HepG2 (cell line): ENCODE measurements around the gene ASB3. TPM values are rescaled to one million over a fixed set of nuclear protein-coding genes. Genes with fewer than 3 reads are reported as not detected.

Experiments
- ATAC-seq: fragments of 200-7000 bp; cut with Tn5 transposase; 3 replicates; pipeline ENCODE4 v1.9.1; 2020; ENCODE audit warnings: mild to moderate bottlenecking, moderate library complexity
- BruUV-seq: library from RNA; stranded (reverse); fragments of 400-500 nt; replicated peaks from 2 replicates; lab custom pipeline; 2021; lab: Mats Ljungman, UMichigan
- CTCF ChIA-PET: fragments of 300-600 bp; formaldehyde crosslinking; extraction: SDS; loops from one replicate; lab custom pipeline; 2021; ENCODE audit warnings: low total read pairs, inconsistent platforms, low intra/inter-chr PET ratio; lab: Yijun Ruan, JAX
- POLR2A ChIA-PET: fragments of 350-600 bp; sonication (Branson Sonifier 250); formaldehyde crosslinking; loops from one replicate; lab custom pipeline; 2020; ENCODE audit warnings: antibody characterized with exemption, inconsistent platforms; lab: Yijun Ruan, JAX
- DNase-seq: peaks from one replicate; pipeline ENCODE4 v3.0.0-alpha.2; 2015; ENCODE audit warnings: low spot score
- FAIRE-seq: peaks from 3 replicates; lab custom pipeline; 2011; peaks lifted over from hg19 to GRCh38; lab: Jason Lieb, UNC
- H2AFZ ChIP-seq: one replicate; pipeline ENCODE4 v1.6.1; 2011; ENCODE audit warnings: low read length, inconsistent platforms
- H3K27ac ChIP-seq: fragments of 300-600 bp; 3 replicates; pipeline ENCODE4 v1.8.0; 2011; ENCODE audit warnings: mixed run types, mild to moderate bottlenecking, mixed read lengths, low read length, inconsistent platforms; ENCODE audit not compliant: insufficient read depth; ENCODE audit errors: extremely low read length
- H3K27me3 ChIP-seq, 2 experiments: fragments of 200-600 bp in 1 of 2; 2 replicates in 1 of 2; 3 replicates in 1 of 2; pipeline versions ENCODE4 v1.6.0 to v1.8.0; 2011; ENCODE audit warnings: low read length in 2 of 2, mild to moderate bottlenecking in 2 of 2, moderate library complexity in 2 of 2, inconsistent platforms in 1 of 2; ENCODE audit not compliant: insufficient read depth in 2 of 2, control insufficient read depth in 1 of 2
- H3K36me3 ChIP-seq, 2 experiments: fragments of 200-600 bp in 1 of 2; replicated peaks in 1 of 2; 2 replicates in 1 of 2; 3 replicates in 1 of 2; pipeline versions ENCODE4 v1.5.1 to v1.8.0; 2011; ENCODE audit warnings: low read length in 2 of 2, inconsistent platforms in 1 of 2; ENCODE audit not compliant: insufficient read depth in 2 of 2, control insufficient read depth in 1 of 2
- H3K4me1 ChIP-seq: 2 replicates; pipeline ENCODE4 v1.5.1; 2012; ENCODE audit warnings: low read length, inconsistent platforms; ENCODE audit not compliant: insufficient read depth
- H3K4me2 ChIP-seq: 2 replicates; pipeline ENCODE4 v1.6.0; 2011; ENCODE audit warnings: low read depth, low read length, inconsistent platforms
- H3K4me3 ChIP-seq, 3 experiments: fragments of 200-600 bp in 1 of 3; sonication (generic), shearing (Covaris generic) in 1 of 3; replicated peaks in 1 of 3; 2 replicates each; pipeline ENCODE4 v1.5.1; 2011 to 2016; ENCODE audit warnings: low read length in 3 of 3, inconsistent platforms in 2 of 3, low read depth in 2 of 3, mild to moderate bottlenecking in 2 of 3, control low read depth in 1 of 3, mixed read lengths in 1 of 3; ENCODE audit not compliant: insufficient read depth in 1 of 3
- H3K79me2 ChIP-seq: one replicate; pipeline ENCODE4 v1.6.1; 2011; ENCODE audit warnings: low read length, inconsistent platforms; ENCODE audit not compliant: insufficient read depth
- H3K9ac ChIP-seq: 2 replicates; pipeline ENCODE4 v1.6.0; 2011; ENCODE audit warnings: mild to moderate bottlenecking, low read depth, low read length, inconsistent platforms; ENCODE audit not compliant: insufficient read depth
- H3K9me3 ChIP-seq: 2 replicates; pipeline ENCODE4 v1.5.1; 2012; ENCODE audit warnings: mild to moderate bottlenecking, low read length
- H4K20me1 ChIP-seq: 2 replicates; pipeline ENCODE4 v1.6.0; 2011; ENCODE audit warnings: inconsistent platforms, mild to moderate bottlenecking, low read length, moderate library complexity; ENCODE audit not compliant: insufficient read depth
- FOXP4 ChIP-seq: sonication (generic); formaldehyde crosslinking; IDR thresholded peaks from 2 replicates; pipeline ENCODE4 v1.4.0; 2020; ENCODE audit warnings: missing genetic modification reagents
- PAX8 ChIP-seq: sonication (generic); formaldehyde crosslinking; IDR thresholded peaks from 2 replicates; pipeline ENCODE4 v1.8.0; 2022; ENCODE audit warnings: mild to moderate bottlenecking, missing genetic modification reagents, borderline replicate concordance
- PHF5A ChIP-seq: IDR thresholded peaks from one replicate; pipeline ENCODE4 v1.6.1; 2018; ENCODE audit warnings: low read depth, missing genetic modification reagents; ENCODE audit not compliant: unreplicated experiment
- POLR2AphosphoS5 ChIP-seq: IDR thresholded peaks from 2 replicates; pipeline ENCODE4 v1.6.1; 2012; ENCODE audit warnings: low read depth, low read length
- SAFB2 ChIP-seq: sonication (generic); formaldehyde crosslinking; IDR thresholded peaks from 2 replicates; pipeline ENCODE4 v1.5.1; 2020; ENCODE audit warnings: missing genetic modification reagents, low read depth, mild to moderate bottlenecking, borderline replicate concordance
- SMAD1 ChIP-seq: sonication (generic); formaldehyde crosslinking; IDR thresholded peaks from 2 replicates; pipeline ENCODE4 v1.4.0; 2020; ENCODE audit warnings: missing genetic modification reagents, low read depth, mild to moderate bottlenecking, borderline replicate concordance
- TSC22D2 ChIP-seq: sonication (generic); formaldehyde crosslinking; IDR thresholded peaks from 2 replicates; pipeline ENCODE4 v1.5.1; 2020; ENCODE audit warnings: missing genetic modification reagents, mild to moderate bottlenecking, borderline replicate concordance
- ZBTB33 ChIP-seq: sonication (generic); formaldehyde crosslinking; IDR thresholded peaks from 2 replicates; pipeline ENCODE4 v1.4.0; 2020; ENCODE audit warnings: missing genetic modification reagents
- ZKSCAN1 ChIP-seq: fragments of 150-350 bp; IDR thresholded peaks from 2 replicates; pipeline ENCODE4 v1.6.1; 2014; ENCODE audit warnings: low read length
- ZNF136 ChIP-seq: sonication (generic); formaldehyde crosslinking; IDR thresholded peaks from 2 replicates; pipeline ENCODE4 v1.8.1; 2022; ENCODE audit warnings: low read depth, mild to moderate bottlenecking, moderate library complexity, missing genetic modification reagents
- ZNF20 ChIP-seq: sonication (generic); formaldehyde crosslinking; IDR thresholded peaks from 2 replicates; pipeline ENCODE4 v1.4.0; 2020; ENCODE audit warnings: mild to moderate bottlenecking, moderate library complexity, missing genetic modification reagents
- ZNF274 ChIP-seq: sonication (generic); formaldehyde crosslinking; IDR thresholded peaks from 2 replicates; pipeline ENCODE4 v1.5.1; 2020; ENCODE audit warnings: mild to moderate bottlenecking, missing genetic modification reagents
- ZNF33A ChIP-seq: sonication (generic); formaldehyde crosslinking; IDR thresholded peaks from 2 replicates; pipeline ENCODE4 v1.5.1; 2020; ENCODE audit warnings: missing genetic modification reagents, mild to moderate bottlenecking, moderate library complexity, borderline replicate concordance
- ZNF468 ChIP-seq: sonication (generic); formaldehyde crosslinking; IDR thresholded peaks from 2 replicates; pipeline ENCODE4 v1.8.0; 2022; ENCODE audit warnings: mild to moderate bottlenecking, moderate library complexity, missing genetic modification reagents
- ZNF713 ChIP-seq: sonication (generic); formaldehyde crosslinking; IDR thresholded peaks from 2 replicates; pipeline ENCODE4 v1.4.0; 2020; ENCODE audit warnings: mild to moderate bottlenecking, missing genetic modification reagents
- ZNF737 ChIP-seq: sonication (generic); formaldehyde crosslinking; IDR thresholded peaks from 2 replicates; pipeline ENCODE4 v1.5.0; 2020; ENCODE audit warnings: missing genetic modification reagents, mild to moderate bottlenecking, borderline replicate concordance
- ZNF800 ChIP-seq: sonication (generic); formaldehyde crosslinking; IDR thresholded peaks from 2 replicates; pipeline ENCODE4 v1.4.0; 2020; ENCODE audit warnings: missing genetic modification reagents
- ZNF878 ChIP-seq: sonication (generic); formaldehyde crosslinking; IDR thresholded peaks from 2 replicates; pipeline ENCODE4 v1.8.1; 2023; ENCODE audit warnings: mild to moderate bottlenecking, missing genetic modification reagents, moderate library complexity
- ZSCAN21 ChIP-seq: sonication (generic); formaldehyde crosslinking; IDR thresholded peaks from 2 replicates; pipeline ENCODE4 v1.8.0; 2022; ENCODE audit warnings: mild to moderate bottlenecking, missing genetic modification reagents, moderate library complexity, borderline replicate concordance
- WGBS: methylation state at CpG from one replicate; pipeline ENCODE4 v1.1.6; 2017; ENCODE audit warnings: low lambda C conversion rate; 5-methylcytosine and 5-hydroxymethylcytosine counted together
- in situ Hi-C: cut with HindIII; loops from 2 replicates; pipeline ENCODE4 v1.10.0; 2017; ENCODE audit warnings: low pct_unique_long_range_greater_than_20kb; ENCODE audit not compliant: extremely low pct_ligation_motif_present
- intact Hi-C: fragments of 100-400 bp; cut with micrococcal nuclease; formaldehyde crosslinking; loops from one replicate; pipeline ENCODE4 v1.10.0; 2022; ENCODE audit not compliant: unreplicated experiment
- polyA plus RNA-seq, 8 experiments: library from polyadenylated mRNA; depleted of rRNA in 3 of 8; stranded (reverse) in 7 of 8; unstranded in 1 of 8; fragments of >200 nt; fragmentation: Illumina TruSeq in 4 of 8; extraction: Trizol in 4 of 8; gene quantifications; 2 replicates each; pipeline versions ENCODE4 v1.2.1 to v1.2.3, GENCODE V29; 2011 to 2016; ENCODE audit warnings: low read depth in 4 of 8, missing spikeins in 1 of 8, mixed read lengths in 1 of 8; ENCODE audit not compliant: insufficient read depth in 1 of 8
- total RNA-seq, 5 experiments: library from RNA; depleted of rRNA; stranded (reverse); fragments of >200 nt; fragmentation: Illumina TruSeq; extraction: Trizol; gene quantifications; 2 replicates each; pipeline ENCODE4 v1.2.3, GENCODE V29; 2016; ENCODE audit warnings: low read depth in 1 of 5

The ASB3 gene
- total and polyA plus RNA-seq, 2 of the 13 experiments (the other 11 are each of a cell fraction or from before 2014, with no cell fraction given) = 40.1 to 41.8 TPM

- BruUV-seq = TSS peak; percentile 63
- intact Hi-C loops (loop anchor here (1.0 to 2.0 kb wide), 4 partner anchors 8 to 46 kb away; partner anchors contain the start of gene CHAC2), in situ Hi-C loops (no loop called here)
- peaks cover 92% of the 10 kb centered on the region for H3K79me2 ChIP-seq
- no peaks in the 10 kb centered on the region for H4K20me1 ChIP-seq
- H3K36me3 ChIP-seq = peaks cover 5 to 8% of the 10 kb centered on the region in 2 experiments; a peak in 4 of 5 replicates
- H3K27ac ChIP-seq = peak overlapping the region; percentile 83
- H2AFZ ChIP-seq = peak overlapping the region; percentile 69
- peaks cover 48% of the 10 kb centered on the region for H3K4me1 ChIP-seq
- peak overlapping the region; percentile 72 to 98 (median 95) for H3K4me3 ChIP-seq
- H3K4me2 ChIP-seq = peak overlapping the region; percentile 87
- H3K9me3 ChIP-seq = no peaks in the 10 kb centered on the region
- ChIA-PET CTCF (no interaction called here), POLR2A (interaction anchor here (1.4 to 4.8 kb wide), 4 partner anchors 9 to 185 kb away, joined by 5 to 53 read pairs (median 6); partner anchors contain the start of genes CHAC2 and PSME4)
- DNase-seq (peak; percentile 40), ATAC-seq (peak; percentile 58), FAIRE-seq (no peak)
- peak overlapping the region; percentile 90 for H3K9ac ChIP-seq
- WGBS = under 1% methylated on average over 18 of the region's 18 CpGs
- peaks cover 0 to 6% of the 10 kb centered on the region in 2 experiments; a peak in 1 of 5 replicates for H3K27me3 ChIP-seq
- no peak for TF ChIP-seq ZNF878 (CRISPR knock-in tag)
- TF ChIP-seq ZNF20 (CRISPR knock-in tag) = no peak
- TF ChIP-seq ZBTB33 = no peak
- TF ChIP-seq PHF5A = no peak
- peak; percentile 94; the same call in 1 of the 2 replicates for TF ChIP-seq ZNF737 (CRISPR knock-in tag)
- no peak for TF ChIP-seq SAFB2 (CRISPR knock-in tag)
- 0 out of 2 replicates have a peak, but pooled peaks have one; percentile 24 for TF ChIP-seq ZSCAN21
- no peak for TF ChIP-seq ZNF274 (CRISPR knock-in tag)
- TF ChIP-seq ZNF713 (CRISPR knock-in tag) = no peak
- no peak for TF ChIP-seq ZNF33A
- 0 out of 2 replicates have a peak, but pooled peaks have one; percentile 51 for TF ChIP-seq TSC22D2 (CRISPR knock-in tag)
- TF ChIP-seq PAX8 (CRISPR knock-in tag) = no peak
- no peak for TF ChIP-seq ZNF468 (CRISPR knock-in tag)
- no peak for TF ChIP-seq POLR2AphosphoS5
- no peak for TF ChIP-seq ZKSCAN1
- no peak for TF ChIP-seq SMAD1 (CRISPR knock-in tag)
- 0 out of 2 replicates have a peak, but pooled peaks have one; percentile 21 for TF ChIP-seq ZNF136 (CRISPR knock-in tag)
- TF ChIP-seq FOXP4 (CRISPR knock-in tag) = no peak
- TF ChIP-seq ZNF800 (CRISPR knock-in tag) = peak; percentile 0; the same call in 1 of the 2 replicates
Measured at GRCh38 chr2:53786352-53786704, 425 bp downstream of the ASB3 start.
